ENCODE data around the gene NUP62. TPM values are rescaled to one million over a fixed set of nuclear protein-coding genes. Genes with fewer than 3 reads are reported as not detected.

NUP62 gene
- total and polyA plus RNA-seq, 4 donors, result 14.2 to 19.8 (median 18.1) TPM

DNA sequence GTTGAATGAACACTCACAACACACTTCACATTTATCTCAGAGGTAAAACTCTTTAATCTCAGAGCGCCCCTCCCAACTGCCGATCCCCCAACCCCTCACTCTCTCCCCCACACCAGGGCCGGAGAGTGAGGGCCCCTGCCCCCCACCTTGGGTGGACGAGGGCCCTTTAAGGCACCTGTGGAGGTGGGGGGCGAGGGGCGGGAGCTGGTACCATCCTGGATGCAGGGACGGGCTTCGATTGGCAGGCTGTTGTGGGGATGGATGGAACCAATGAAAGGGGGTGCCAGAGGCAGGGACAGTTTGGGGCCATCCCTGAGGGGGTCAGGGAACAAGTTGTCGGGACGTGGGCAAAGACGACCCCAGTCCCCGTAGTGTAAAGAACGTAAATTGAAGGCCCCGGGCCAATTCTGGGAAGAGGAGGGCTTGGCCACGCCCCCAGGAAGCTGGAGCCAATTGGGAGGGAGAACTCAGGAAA is 60.3 kb downstream of the NUP62 start:
- Histone ChIP-seq H3K4me3 (ENCODE audit: low read depth in 1 of 3, low read length in 3 of 3) (peak overlapping the region in 2 of 3 donors; percentile 3 to 32), H3K4me1 (ENCODE audit: control insufficient read depth in 4 of 4, insufficient read depth in 4 of 4, low read length in 3 of 4) (peaks cover 15 to 44% (median 33%) of the 10 kb centered on the region in 4 donors), H3K27me3 (ENCODE audit: control insufficient read depth in 4 of 4, insufficient read depth in 4 of 4, low read length in 3 of 4) (no peaks in the 10 kb centered on the region), H3K36me3 (ENCODE audit: control insufficient read depth in 4 of 4, insufficient read depth in 3 of 4, low read depth in 1 of 4, low read length in 3 of 4) (peaks cover 0 to 3% (median 1%) of the 10 kb centered on the region in 4 donors), H3K9me3 (ENCODE audit: control insufficient read depth in 4 of 4, low read length in 3 of 4) (no peaks in the 10 kb centered on the region), H3K27ac (ENCODE audit: low read depth in 1 of 2, low read length in 2 of 2) (peak overlapping the region; percentile 89 to 94), H3K9ac (ENCODE audit: low read depth in 1 of 2, low read length in 2 of 2) (no peak overlapping the region)
- peak in 1 of 2 donors; percentile 13 for TF ChIP-seq EGR1 (IDR thresholded peaks at IDR 0.05; ENCODE audit: low read depth in 2 of 2)
- TF ChIP-seq, protein P1, sequence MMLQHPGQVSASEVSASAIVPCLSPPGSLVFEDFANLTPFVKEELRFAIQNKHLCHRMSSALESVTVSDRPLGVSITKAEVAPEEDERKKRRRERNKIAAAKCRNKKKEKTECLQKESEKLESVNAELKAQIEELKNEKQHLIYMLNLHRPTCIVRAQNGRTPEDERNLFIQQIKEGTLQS (IDR thresholded peaks at IDR 0.05), result no peak
- DNase-seq (ENCODE audit: low spot score), result no peak
- WGBS, result under 1% methylated on average over 15 of the region's 15 CpGs

DNA sequence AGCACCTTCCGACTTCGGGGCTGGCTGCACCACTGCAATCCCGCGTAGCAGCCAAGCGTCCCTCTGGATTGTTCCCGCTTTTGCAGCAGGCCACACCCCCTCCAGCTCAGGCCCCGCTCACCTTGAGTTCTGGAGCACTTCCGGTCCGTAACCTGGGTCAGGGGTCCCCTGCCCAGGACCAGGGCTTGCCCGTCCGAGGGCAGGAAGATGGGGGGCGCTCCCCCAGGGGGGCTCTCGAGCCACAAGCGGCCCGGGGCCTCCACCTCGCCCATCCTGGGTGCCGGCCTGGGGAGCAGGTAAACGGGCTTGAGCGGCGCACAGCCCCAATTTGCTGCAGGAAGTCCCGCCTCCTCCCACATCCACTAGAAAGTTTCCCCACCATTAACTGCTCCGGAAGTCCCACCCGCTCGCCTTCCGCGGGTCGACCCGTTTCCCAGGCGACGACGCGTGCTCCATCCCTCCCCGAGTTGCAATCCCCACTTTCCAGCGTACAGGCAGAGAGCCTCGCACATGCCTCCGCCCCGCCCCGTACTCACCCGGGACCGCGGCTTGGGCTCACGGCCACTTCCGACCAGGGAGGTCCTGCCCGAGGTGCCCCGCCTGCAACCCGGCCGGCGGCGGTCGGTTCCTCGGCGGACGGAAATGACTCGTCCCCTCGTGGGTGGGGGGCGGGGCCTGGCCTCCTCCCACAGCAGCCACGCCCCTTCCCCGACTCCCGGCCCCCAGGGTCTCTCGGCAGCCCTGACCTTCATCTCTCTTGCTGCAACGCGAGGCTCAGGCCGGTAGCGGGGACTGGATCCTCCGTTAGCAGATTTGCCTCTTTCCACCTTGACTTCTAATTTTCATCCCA is 62.1 kb downstream of the NUP62 start, which contains the start of gene PNKP:
Gene PNKP (minus strand): TSS at position 644 of the 850 bp plus-strand sequence. CDS start 372 bp downstream, at position 272.
- peaks cover 0 to 14% (median 5%) of the 10 kb centered on the region in 4 donors for H3K36me3 ChIP-seq (ENCODE audit: control insufficient read depth in 4 of 4, insufficient read depth in 3 of 4, low read depth in 1 of 4, low read length in 3 of 4)
- TF ChIP-seq FOXA1 (IDR thresholded peaks at IDR 0.05) (no peak), HNF4G (IDR thresholded peaks at IDR 0.05) (no peak), NR2F2 (IDR thresholded peaks at IDR 0.05) (peak; percentile 40), EGR1 (IDR thresholded peaks at IDR 0.05; ENCODE audit: low read depth in 2 of 2) (peak in 1 of 2 donors; percentile 16), RAD21 (IDR thresholded peaks at IDR 0.05) (no peak), TAF1 (conservative IDR thresholded peaks at IDR 0.05) (no peak), HNF4A (conservative IDR thresholded peaks at IDR 0.05) (no peak), RXRA (IDR thresholded peaks at IDR 0.05) (peak; percentile 13 to 32), FOXA2 (IDR thresholded peaks at IDR 0.05) (no peak), YY1 (IDR thresholded peaks at IDR 0.05) (peak; percentile 57), JUND (IDR thresholded peaks at IDR 0.05) (no peak), ZBTB33 (IDR thresholded peaks at IDR 0.05) (no peak), SP1 (IDR thresholded peaks at IDR 0.05) (peak; percentile 74), GABPA (IDR thresholded peaks at IDR 0.05 in 1 of 2, conservative IDR thresholded peaks at IDR 0.05 in 1 of 2) (peak; percentile 86 to 96)
- TF ChIP-seq, protein P1 (IDR thresholded peaks at IDR 0.05), result no peak
- TF ChIP-seq, protein P2, sequence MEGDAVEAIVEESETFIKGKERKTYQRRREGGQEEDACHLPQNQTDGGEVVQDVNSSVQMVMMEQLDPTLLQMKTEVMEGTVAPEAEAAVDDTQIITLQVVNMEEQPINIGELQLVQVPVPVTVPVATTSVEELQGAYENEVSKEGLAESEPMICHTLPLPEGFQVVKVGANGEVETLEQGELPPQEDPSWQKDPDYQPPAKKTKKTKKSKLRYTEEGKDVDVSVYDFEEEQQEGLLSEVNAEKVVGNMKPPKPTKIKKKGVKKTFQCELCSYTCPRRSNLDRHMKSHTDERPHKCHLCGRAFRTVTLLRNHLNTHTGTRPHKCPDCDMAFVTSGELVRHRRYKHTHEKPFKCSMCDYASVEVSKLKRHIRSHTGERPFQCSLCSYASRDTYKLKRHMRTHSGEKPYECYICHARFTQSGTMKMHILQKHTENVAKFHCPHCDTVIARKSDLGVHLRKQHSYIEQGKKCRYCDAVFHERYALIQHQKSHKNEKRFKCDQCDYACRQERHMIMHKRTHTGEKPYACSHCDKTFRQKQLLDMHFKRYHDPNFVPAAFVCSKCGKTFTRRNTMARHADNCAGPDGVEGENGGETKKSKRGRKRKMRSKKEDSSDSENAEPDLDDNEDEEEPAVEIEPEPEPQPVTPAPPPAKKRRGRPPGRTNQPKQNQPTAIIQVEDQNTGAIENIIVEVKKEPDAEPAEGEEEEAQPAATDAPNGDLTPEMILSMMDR (IDR thresholded peaks at IDR 0.05; ENCODE audit: low read depth, low read length, missing input control), result no peak
- TF ChIP-seq, protein P3, sequence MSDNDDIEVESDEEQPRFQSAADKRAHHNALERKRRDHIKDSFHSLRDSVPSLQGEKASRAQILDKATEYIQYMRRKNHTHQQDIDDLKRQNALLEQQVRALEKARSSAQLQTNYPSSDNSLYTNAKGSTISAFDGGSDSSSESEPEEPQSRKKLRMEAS (IDR thresholded peaks at IDR 0.05), result peak; percentile 47
- TF ChIP-seq, protein P4, sequence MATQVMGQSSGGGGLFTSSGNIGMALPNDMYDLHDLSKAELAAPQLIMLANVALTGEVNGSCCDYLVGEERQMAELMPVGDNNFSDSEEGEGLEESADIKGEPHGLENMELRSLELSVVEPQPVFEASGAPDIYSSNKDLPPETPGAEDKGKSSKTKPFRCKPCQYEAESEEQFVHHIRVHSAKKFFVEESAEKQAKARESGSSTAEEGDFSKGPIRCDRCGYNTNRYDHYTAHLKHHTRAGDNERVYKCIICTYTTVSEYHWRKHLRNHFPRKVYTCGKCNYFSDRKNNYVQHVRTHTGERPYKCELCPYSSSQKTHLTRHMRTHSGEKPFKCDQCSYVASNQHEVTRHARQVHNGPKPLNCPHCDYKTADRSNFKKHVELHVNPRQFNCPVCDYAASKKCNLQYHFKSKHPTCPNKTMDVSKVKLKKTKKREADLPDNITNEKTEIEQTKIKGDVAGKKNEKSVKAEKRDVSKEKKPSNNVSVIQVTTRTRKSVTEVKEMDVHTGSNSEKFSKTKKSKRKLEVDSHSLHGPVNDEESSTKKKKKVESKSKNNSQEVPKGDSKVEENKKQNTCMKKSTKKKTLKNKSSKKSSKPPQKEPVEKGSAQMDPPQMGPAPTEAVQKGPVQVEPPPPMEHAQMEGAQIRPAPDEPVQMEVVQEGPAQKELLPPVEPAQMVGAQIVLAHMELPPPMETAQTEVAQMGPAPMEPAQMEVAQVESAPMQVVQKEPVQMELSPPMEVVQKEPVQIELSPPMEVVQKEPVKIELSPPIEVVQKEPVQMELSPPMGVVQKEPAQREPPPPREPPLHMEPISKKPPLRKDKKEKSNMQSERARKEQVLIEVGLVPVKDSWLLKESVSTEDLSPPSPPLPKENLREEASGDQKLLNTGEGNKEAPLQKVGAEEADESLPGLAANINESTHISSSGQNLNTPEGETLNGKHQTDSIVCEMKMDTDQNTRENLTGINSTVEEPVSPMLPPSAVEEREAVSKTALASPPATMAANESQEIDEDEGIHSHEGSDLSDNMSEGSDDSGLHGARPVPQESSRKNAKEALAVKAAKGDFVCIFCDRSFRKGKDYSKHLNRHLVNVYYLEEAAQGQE (IDR thresholded peaks at IDR 0.05), result peak; percentile 40
- peak; percentile 88 for DNase-seq (ENCODE audit: low spot score)
- no peaks in the 10 kb centered on the region for H3K27me3 ChIP-seq (ENCODE audit: control insufficient read depth in 4 of 4, insufficient read depth in 4 of 4, low read length in 3 of 4)
- H3K4me1 ChIP-seq (ENCODE audit: control insufficient read depth in 4 of 4, insufficient read depth in 4 of 4, low read length in 3 of 4), result peaks cover 16 to 44% (median 33%) of the 10 kb centered on the region in 4 donors
- peak within 1 kb of the TSS; percentile 59 to 65 for H3K9ac ChIP-seq (ENCODE audit: low read depth in 1 of 2, low read length in 2 of 2)
- WGBS, result under 1% methylated on average over 65 of the region's 65 CpGs
- H3K9me3 ChIP-seq (ENCODE audit: control insufficient read depth in 4 of 4, low read length in 3 of 4), result no peaks in the 10 kb centered on the region
- H3K4me3 ChIP-seq (ENCODE audit: low read depth in 1 of 3, low read length in 3 of 3), result peak within 1 kb of the TSS; percentile 85 to 89 (median 85)
- peak within 1 kb of the TSS; percentile 89 to 94 for H3K27ac ChIP-seq (ENCODE audit: low read depth in 1 of 2, low read length in 2 of 2)
